KG1 (cell line): ENCODE measurements around the gene KMT2A.
"Not testable (repeated sequence)": the region's sequence is repeated elsewhere in the genome, so short reads cannot be mapped to it uniquely, and the experiment has no call there.

Experiments
- DNase-seq: peaks from one replicate; lab custom pipeline; 2025; lab: John Stamatoyannopoulos, UW

The KMT2A gene

DNA sequence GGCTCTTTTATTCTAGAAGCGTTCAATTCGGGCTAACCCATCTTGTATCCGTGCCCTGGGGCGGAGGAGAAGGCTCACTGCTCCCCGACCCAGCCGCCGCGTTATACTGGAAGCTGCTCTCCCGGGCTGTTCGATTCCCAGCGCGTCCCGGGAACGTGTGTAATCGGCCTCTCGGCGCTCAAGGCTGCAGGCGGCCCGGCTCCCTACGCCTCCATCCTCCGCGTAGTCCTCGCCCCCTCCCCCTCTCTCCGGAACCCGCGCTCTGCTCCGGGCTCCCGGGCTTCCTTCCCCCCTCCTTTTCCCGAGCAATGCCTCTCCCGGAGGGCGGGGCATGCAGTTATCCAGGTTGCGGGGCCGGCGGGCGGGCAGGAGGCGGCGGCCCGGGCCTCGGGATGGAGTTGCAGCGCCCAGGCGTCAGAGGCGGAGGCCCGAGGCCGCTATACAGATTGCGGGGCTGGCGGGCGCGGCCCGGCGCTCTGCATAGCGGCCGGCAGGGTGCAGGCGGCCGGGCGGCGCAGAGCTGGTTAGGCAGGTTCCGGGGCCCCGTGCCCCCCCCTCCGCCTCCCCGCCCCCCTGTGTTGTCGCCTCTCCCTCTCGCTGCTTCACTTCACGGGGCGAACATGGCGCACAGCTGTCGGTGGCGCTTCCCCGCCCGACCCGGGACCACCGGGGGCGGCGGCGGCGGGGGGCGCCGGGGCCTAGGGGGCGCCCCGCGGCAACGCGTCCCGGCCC is at the start of gene KMT2A:
KMT2A (plus strand) TSS at position 600 of the 732 bp plus-strand sequence; CDS start at position 621, 21 bp downstream.
- DNase-seq, result peak; percentile 98

- no peak for DNase-seq
Observed at GRCh38 chr11:118396097-118396501, 40.2 kb upstream of the KMT2A start.

GRCh38 chr11:118397448-118397847 is 38.8 kb upstream of the KMT2A start:
- DNase-seq, result no peak

GRCh38 chr11:118398791-118399559 is 37.3 kb upstream of the KMT2A start:
- no peak for DNase-seq

GRCh38 chr11:118401151-118401879 is 35.0 kb upstream of the KMT2A start, which contains the start of gene ATP5MG:
Gene ATP5MG (plus strand): TSS chr11:118401606. CDS start chr11:118401666, 60 bp downstream.
- peak; percentile 100 for DNase-seq

DNA sequence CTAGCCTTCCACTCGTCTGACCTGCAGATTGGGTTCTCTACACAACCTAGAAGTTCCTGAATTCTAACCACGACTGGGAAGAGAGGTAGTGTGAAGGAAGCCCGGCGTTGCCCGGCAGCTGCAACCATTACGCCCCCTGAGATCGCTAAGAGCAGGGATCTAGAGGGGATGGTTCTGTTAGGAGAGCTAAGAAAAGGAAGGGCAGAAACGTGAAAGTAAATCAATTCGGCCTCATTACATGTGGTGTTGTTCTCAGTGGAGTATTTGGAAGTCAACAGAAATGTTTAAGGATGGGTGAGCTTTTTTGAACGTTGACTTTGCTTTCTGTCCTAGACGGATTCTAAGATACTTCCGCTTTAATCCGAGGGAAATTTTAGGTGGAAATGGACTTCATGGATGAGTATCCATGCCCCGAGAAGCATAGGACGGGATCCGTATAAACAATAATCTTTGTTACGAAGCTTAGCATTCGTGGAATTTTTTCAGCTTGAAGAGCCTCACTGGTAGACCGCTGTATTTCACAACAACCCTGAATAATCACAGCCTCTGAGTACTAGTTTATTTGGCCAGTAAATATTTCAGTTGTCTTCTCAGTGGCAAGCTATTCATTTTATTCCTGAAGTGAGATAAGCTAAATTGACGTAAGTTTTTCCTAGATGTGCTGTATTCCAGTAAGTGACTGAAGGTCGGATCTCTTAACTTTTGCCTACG is 34.3 kb upstream of the KMT2A start:
- no peak for DNase-seq

GRCh38 chr11:118402594-118402993 is 33.7 kb upstream of the KMT2A start:
- not testable (repeated sequence) for DNase-seq

GRCh38 chr11:118406599-118407166 is 29.6 kb upstream of the KMT2A start:
- no peak for DNase-seq

DNA sequence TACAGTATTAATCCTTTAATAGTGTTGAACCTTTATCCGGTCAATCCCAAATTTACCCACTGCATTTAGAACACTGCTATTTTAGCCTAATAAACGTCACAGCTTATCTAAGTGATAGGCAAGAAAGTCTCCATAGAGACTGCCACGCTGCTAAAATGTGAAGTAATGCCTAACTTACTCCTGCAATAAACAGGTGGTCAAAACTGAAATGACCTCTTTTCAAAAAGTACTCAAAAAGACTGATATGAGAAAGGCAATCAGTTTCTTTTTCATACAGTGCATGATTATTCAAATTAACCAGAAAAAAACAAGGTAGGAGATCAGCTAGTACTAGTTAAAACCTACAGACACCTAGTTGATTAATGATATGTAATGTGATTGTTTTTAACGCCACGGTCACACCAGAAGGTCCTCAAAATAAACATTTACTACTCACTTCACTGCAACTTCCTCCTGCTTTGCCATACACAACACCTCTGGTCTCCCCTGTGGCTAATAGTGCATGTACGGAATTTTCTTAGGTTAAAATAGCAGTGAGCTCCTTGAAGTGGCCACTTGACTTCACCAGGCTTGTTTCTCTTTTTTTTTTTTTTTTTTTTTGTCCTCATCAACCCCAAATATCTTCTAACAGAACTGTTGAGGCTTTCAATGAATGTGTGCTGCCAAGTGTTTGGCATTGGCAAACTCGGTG is 26.1 kb upstream of the KMT2A start:
- no peak for DNase-seq

GRCh38 chr11:118411530-118411929 is 24.8 kb upstream of the KMT2A start:
- no peak for DNase-seq

DNA sequence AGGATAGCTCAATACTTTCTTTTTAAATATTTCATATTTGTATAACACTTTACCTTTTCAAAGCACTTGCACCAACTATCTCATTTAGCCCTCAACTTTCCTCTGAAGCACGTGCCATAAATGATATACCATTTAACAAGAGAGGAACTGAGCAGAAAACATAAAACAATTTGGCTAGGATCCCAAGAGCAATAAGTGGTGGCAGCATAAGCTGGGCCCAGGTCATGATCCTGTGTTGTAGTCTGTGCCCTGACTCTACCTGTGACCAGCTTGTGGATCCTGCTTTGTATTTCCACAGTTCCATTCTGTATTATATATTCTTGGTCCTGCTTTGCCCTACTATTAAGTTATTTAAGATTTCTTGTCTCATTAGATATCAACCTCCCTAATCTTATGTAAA is 23.4 kb upstream of the KMT2A start:
- no peak for DNase-seq

DNA sequence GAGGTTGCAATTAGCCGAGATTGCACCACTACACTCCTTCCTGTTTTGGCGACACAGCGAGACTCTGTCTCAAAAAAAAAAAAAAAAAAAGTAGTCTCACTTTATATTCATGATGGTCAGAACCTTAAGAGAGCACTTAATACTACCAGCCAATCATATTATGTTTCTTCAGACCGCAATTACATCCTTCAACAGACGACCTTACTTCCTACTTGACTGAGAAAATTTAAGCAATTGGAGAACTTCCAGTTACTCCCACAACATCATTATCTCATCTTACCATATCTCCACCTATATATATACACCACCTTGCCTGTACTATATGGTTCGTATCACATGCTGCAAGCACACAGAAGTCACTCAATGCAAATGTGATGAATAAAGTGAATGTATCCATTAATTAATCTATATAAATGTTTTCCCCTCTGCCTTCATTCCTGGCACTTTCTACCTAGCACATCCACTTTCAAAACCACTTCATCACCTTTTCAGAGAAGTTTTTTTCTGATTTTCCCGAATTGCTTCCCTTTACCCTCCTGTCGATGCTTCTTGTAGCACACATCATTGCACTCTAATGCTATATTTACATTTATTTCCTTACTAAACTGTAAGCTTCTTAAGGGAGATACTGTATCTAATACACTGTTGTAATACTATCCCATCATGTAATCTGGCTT is 21.1 kb upstream of the KMT2A start:
- DNase-seq, result no peak

DNA sequence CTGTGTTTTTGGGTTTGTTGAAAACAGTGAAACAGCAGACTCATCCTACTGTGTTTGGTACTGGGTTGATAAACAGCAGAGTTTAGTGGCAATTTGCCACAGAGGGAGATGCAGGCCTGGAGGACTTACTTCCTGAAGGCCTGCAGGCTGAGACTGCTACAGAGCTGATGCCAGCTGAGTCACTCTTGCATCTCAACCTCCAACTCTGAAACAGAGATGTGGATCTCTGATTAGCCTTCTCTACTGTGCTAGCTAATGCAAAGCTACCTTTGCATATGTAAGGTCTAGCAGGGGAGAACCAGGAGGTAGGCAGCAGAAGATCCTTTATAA is 20.6 kb upstream of the KMT2A start:
- DNase-seq, result peak; percentile 65

- not testable (repeated sequence) for DNase-seq
Observed at GRCh38 chr11:118416900-118417299, 19.4 kb upstream of the KMT2A start.

GRCh38 chr11:118417801-118418200 is 18.5 kb upstream of the KMT2A start:
- DNase-seq, result no peak

- no peak for DNase-seq
Observed at GRCh38 chr11:118418766-118419165, 17.5 kb upstream of the KMT2A start.

DNA sequence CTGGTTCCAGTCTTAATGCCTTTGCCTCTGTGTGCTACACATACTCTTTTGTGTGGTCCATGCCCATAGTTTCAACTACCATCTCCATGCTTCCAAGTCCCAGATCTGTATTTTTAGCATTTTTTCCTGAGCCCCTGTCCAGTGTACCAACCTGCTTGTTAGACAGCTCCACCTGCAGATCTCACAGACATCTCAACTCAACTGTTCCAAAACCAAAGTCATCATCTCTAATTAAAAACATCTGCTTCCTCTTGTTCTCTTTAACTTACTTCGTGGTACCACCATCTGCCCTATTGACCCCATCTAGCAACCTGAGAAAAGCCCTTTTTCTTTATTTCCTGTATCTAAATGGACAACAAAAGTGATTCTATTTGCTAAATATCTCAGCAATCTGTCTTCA is 8.6 kb upstream of the KMT2A start:
- no peak for DNase-seq

DNA sequence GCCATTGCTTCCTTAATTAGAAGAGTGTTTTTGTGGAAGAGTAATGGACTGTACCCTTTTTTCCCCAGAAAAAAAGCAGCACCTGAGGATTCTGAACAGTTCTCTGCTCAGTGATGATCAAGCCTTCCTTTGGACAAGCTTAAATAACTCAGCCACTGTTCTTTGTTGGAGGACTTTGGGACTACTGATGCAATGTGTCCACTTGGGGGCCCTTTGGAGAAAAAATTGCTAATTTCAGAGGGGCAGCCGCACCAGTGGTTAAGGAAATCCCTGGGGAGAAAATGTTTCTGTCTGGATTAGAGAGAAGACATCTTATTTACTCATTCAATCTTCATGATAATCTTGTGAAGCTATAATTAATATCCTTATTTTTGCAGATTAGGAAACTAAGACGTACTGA is 5.3 kb upstream of the KMT2A start:
- DNase-seq, result no peak

DNA sequence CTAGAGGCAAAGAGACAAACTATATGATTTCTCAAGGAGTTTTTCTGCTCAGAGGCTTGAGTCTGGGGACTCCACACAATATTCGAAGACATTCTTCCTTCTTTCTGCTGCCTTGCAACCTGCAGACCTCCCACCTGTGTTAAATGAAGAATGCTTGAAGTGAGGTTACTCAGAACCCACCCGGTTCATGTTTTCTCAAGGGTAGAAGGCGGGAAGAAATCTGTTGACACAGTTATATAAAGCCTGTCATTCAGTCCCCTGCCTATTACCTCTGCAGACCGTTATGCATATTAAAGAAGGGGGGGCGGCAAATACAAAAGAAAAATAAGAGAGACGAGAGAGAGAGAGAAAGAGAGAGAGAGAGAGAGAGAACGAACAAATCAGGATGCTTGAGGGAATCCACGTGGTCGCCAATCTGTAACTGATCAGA is 2.2 kb upstream of the KMT2A start:
- DNase-seq, result no peak

GRCh38 chr11:118434553-118435289 is 1.6 kb upstream of the KMT2A start:
- peak; percentile 77 for DNase-seq
